Smooth muscle cell (in vitro differentiated cells): ENCODE data around the gene DAPK1. TPM values are rescaled to one million over a fixed set of nuclear protein-coding genes. Genes with fewer than 3 reads are reported as not detected.

ENCODE experiments used
- DNase-seq: peaks from one replicate; lab custom pipeline; 2025; ENCODE audit not compliant: unreplicated experiment; lab: John Stamatoyannopoulos, UW
- H2AFZ ChIP-seq: fragments of 200-600 bp; sonication (generic); 2 replicates; pipeline ENCODE4 v1.6.0; 2016; ENCODE audit warnings: antibody characterized with exemption, low read depth, mild to moderate bottlenecking
- H3F3A ChIP-seq: fragments of 200-600 bp; sonication (generic); 2 replicates; pipeline ENCODE4 v1.6.0; 2017; ENCODE audit warnings: antibody characterized with exemption, low read depth
- H3K27ac ChIP-seq: fragments of 200-600 bp; sonication (generic); 2 replicates; pipeline ENCODE4 v1.5.1; 2016; ENCODE audit warnings: low read depth, mild to moderate bottlenecking
- H3K27me3 ChIP-seq: fragments of 200-600 bp; sonication (generic); 2 replicates; pipeline ENCODE4 v1.6.1; 2016; ENCODE audit warnings: low read depth, mild to moderate bottlenecking
- H3K36me3 ChIP-seq: fragments of 200-600 bp; sonication (generic); 2 replicates; pipeline ENCODE4 v1.5.1; 2016; ENCODE audit warnings: low read depth
- H3K4me1 ChIP-seq: fragments of 200-600 bp; sonication (generic); 2 replicates; pipeline ENCODE4 v1.5.1; 2016; ENCODE audit warnings: low read depth
- H3K4me2 ChIP-seq: fragments of 200-600 bp; sonication (generic); 2 replicates; pipeline ENCODE4 v1.6.0; 2016; ENCODE audit warnings: mild to moderate bottlenecking
- H3K4me3 ChIP-seq: fragments of 200-600 bp; sonication (generic); 2 replicates; pipeline ENCODE4 v1.5.1; 2016; ENCODE audit warnings: mild to moderate bottlenecking
- H3K79me2 ChIP-seq: fragments of 200-600 bp; sonication (generic); 2 replicates; pipeline ENCODE4 v1.6.0; 2016; ENCODE audit warnings: low read depth, mild to moderate bottlenecking
- H3K9ac ChIP-seq: fragments of 200-600 bp; sonication (generic); 2 replicates; pipeline ENCODE4 v1.6.0; 2016; ENCODE audit warnings: low read depth
- H3K9me3 ChIP-seq: fragments of 200-600 bp; sonication (generic); replicated peaks from 2 replicates; pipeline ENCODE4 v1.5.1; 2016; ENCODE audit warnings: low read depth
- H4K20me1 ChIP-seq: fragments of 200-600 bp; sonication (generic); 2 replicates; pipeline ENCODE4 v1.6.0; 2016; ENCODE audit warnings: low read depth
- CTCF ChIP-seq: fragments of 200-600 bp; sonication (generic); IDR thresholded peaks from 2 replicates; pipeline ENCODE4 v1.5.1; 2017; ENCODE audit warnings: borderline replicate concordance, mild to moderate bottlenecking, antibody characterized with exemption; ENCODE audit not compliant: insufficient read depth, poor library complexity, severe bottlenecking
- WGBS: methylation state at CpG from one replicate; pipeline ENCODE4 v1.1.7; 2016; ENCODE audit warnings: low lambda C conversion rate; 5-methylcytosine and 5-hydroxymethylcytosine counted together
- polyA plus RNA-seq: library from polyadenylated mRNA; unstranded; fragments of >200 nt; fragmentation: Nextera tagmentation; extraction: Ambion mirVana; gene quantifications from 2 replicates; pipeline ENCODE4 v1.2.1, GENCODE V29; 2016
- total RNA-seq: library from RNA; depleted of rRNA; stranded (reverse); fragments of >200 nt; gene quantifications from 2 replicates; pipeline ENCODE4 v1.2.3, GENCODE V29; 2014

DAPK1 gene
- total and polyA plus RNA-seq, 2 experiments from 2014 or later = 12.6 to 20.3 TPM

- WGBS = 27% methylated on average over 3 of the region's 3 CpGs
- Histone ChIP-seq H3K9me3 (no peaks in the 10 kb centered on the region), H3F3A (no peaks in the 10 kb centered on the region), H3K27me3 (no peaks in the 10 kb centered on the region), H3K36me3 (no peaks in the 10 kb centered on the region), H3K4me2 (no peak overlapping the region), H3K4me1 (no peaks in the 10 kb centered on the region), H3K79me2 (no peaks in the 10 kb centered on the region), H3K27ac (no peak overlapping the region), H3K4me3 (no peak overlapping the region), H2AFZ (no peak overlapping the region), H4K20me1 (no peaks in the 10 kb centered on the region), H3K9ac (no peak overlapping the region)
- TF ChIP-seq CTCF = peak; percentile 73
- DNase-seq = no peak
Measured at GRCh38 chr9:87667164-87667738, 169.6 kb downstream of the DAPK1 start.

- Histone ChIP-seq H2AFZ (no peak overlapping the region), H3K9me3 (no peaks in the 10 kb centered on the region), H4K20me1 (no peaks in the 10 kb centered on the region), H3K4me2 (no peak overlapping the region), H3K36me3 (no peaks in the 10 kb centered on the region), H3K9ac (no peak overlapping the region), H3K4me1 (no peaks in the 10 kb centered on the region), H3K27ac (no peak overlapping the region), H3K27me3 (no peaks in the 10 kb centered on the region), H3F3A (no peaks in the 10 kb centered on the region), H3K4me3 (no peak overlapping the region), H3K79me2 (no peaks in the 10 kb centered on the region)
- DNase-seq = no peak
- WGBS = 93% methylated on average over 8 of the region's 8 CpGs
- TF ChIP-seq CTCF = no peak
Measured at GRCh38 chr9:87668222-87668621, 170.6 kb downstream of the DAPK1 start.

- H3F3A ChIP-seq = no peaks in the 10 kb centered on the region
- no peaks in the 10 kb centered on the region for H3K27me3 ChIP-seq
- DNase-seq = no peak
- no peaks in the 10 kb centered on the region for H3K36me3 ChIP-seq
- no peaks in the 10 kb centered on the region for H3K79me2 ChIP-seq
- no peak overlapping the region for H3K27ac ChIP-seq
- H3K9ac ChIP-seq = no peak overlapping the region
- WGBS = 60% methylated on average over 4 of the region's 4 CpGs
- H2AFZ ChIP-seq = no peak overlapping the region
- H4K20me1 ChIP-seq = no peaks in the 10 kb centered on the region
- no peaks in the 10 kb centered on the region for H3K4me1 ChIP-seq
- H3K4me2 ChIP-seq = no peak overlapping the region
- no peaks in the 10 kb centered on the region for H3K9me3 ChIP-seq
- no peak overlapping the region for H3K4me3 ChIP-seq
- TF ChIP-seq CTCF = no peak
Measured at GRCh38 chr9:87668722-87669121, 171.1 kb downstream of the DAPK1 start.

GRCh38 chr9:87670572-87671264 is 173.1 kb downstream of the DAPK1 start:
- H3K27ac ChIP-seq = no peak overlapping the region
- H3K9ac ChIP-seq = no peak overlapping the region
- H3K79me2 ChIP-seq = no peaks in the 10 kb centered on the region
- H3K4me1 ChIP-seq = no peaks in the 10 kb centered on the region
- TF ChIP-seq CTCF = no peak
- WGBS = 96% methylated on average over 18 of the region's 18 CpGs
- H3F3A ChIP-seq = no peaks in the 10 kb centered on the region
- no peak overlapping the region for H3K4me2 ChIP-seq
- H3K4me3 ChIP-seq = no peak overlapping the region
- DNase-seq = no peak
- H3K9me3 ChIP-seq = no peaks in the 10 kb centered on the region
- no peaks in the 10 kb centered on the region for H4K20me1 ChIP-seq
- no peaks in the 10 kb centered on the region for H3K27me3 ChIP-seq
- H2AFZ ChIP-seq = no peak overlapping the region
- H3K36me3 ChIP-seq = no peaks in the 10 kb centered on the region
